Measurements from ENCODE around the gene WDR11.

WDR11 gene

DNA sequence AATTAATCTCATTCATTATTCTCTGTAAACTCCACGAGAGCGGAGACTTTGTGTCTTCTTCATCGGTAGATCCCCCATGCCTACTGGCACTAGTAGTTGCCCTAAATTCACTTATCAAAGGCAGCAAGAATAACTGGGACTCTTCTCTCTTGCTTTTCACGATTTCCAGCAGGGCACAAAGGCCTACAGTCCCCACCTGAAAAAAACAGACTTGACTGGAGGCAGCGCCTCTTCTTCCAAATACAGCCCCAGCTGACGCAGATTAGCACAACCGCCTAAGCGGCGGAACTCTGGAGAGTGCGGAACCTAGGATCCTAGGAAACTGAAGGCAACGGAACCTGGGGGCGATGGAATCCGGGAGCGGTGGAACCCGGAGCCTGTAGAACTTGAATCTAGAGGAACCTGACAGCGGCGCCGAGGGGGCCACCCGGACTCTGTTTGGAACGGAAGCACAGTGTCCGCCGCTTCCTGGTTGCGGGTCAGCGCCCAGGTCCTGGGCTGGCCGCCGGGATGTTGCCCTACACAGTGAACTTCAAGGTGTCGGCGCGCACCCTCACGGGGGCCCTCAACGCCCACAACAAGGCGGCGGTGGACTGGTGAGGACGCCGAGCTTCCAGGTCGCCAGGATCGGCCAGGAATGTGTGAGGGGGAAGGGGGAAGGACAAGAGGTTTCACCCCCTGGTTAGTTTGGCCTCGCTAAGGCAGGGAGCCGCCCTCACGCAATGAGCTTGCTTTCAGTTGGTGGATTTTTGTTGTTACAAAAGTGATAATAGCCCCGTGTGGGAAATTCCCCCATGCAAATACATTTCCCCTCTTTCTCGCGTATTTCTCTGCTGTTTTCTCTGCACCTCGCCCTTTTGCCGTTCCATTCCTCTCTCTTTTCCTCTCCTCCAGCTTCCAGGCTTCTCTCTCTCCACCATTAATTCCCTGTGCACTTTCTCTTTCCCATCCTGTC is at the start of gene WDR11:
WDR11 (plus strand) TSS at position 452 of the 955 bp plus-strand sequence; CDS start at position 511, 59 bp downstream.
- peak within 1 kb of the TSS; percentile 81 to 88 for H3K9ac ChIP-seq (ENCODE audit: low read depth in 1 of 2, low read length in 2 of 2)
- peaks cover 8 to 9% of the 10 kb centered on the region in 2 donors for H3K4me1 ChIP-seq (ENCODE audit: control insufficient read depth in 2 of 2, insufficient read depth in 2 of 2, low read length in 2 of 2)
- peak within 1 kb of the TSS; percentile 74 to 88 for H3K27ac ChIP-seq (ENCODE audit: low read depth in 2 of 2, low read length in 2 of 2)
- H3K9me3 ChIP-seq (ENCODE audit: control insufficient read depth in 2 of 2, low read length in 2 of 2), result no peaks in the 10 kb centered on the region
- H3K4me3 ChIP-seq (ENCODE audit: low read length in 2 of 2), result peak within 1 kb of the TSS; percentile 80 to 99
- no peaks in the 10 kb centered on the region for H3K27me3 ChIP-seq (ENCODE audit: control insufficient read depth in 2 of 2, insufficient read depth in 2 of 2, low read length in 2 of 2)
- peaks cover 0 to 2% of the 10 kb centered on the region in 2 donors for H3K36me3 ChIP-seq (ENCODE audit: control insufficient read depth in 2 of 2, insufficient read depth in 2 of 2, low read length in 2 of 2)

- Histone ChIP-seq H3K27me3 (ENCODE audit: control insufficient read depth in 2 of 2, insufficient read depth in 2 of 2, low read length in 2 of 2) (no peaks in the 10 kb centered on the region), H3K9ac (ENCODE audit: low read depth in 1 of 2, low read length in 2 of 2) (no peak overlapping the region), H3K4me3 (ENCODE audit: low read length in 2 of 2) (no peak overlapping the region), H3K27ac (ENCODE audit: low read depth in 2 of 2, low read length in 2 of 2) (no peak overlapping the region), H3K4me1 (ENCODE audit: control insufficient read depth in 2 of 2, insufficient read depth in 2 of 2, low read length in 2 of 2) (no peaks in the 10 kb centered on the region), H3K9me3 (ENCODE audit: control insufficient read depth in 2 of 2, low read length in 2 of 2) (no peaks in the 10 kb centered on the region), H3K36me3 (ENCODE audit: control insufficient read depth in 2 of 2, insufficient read depth in 2 of 2, low read length in 2 of 2) (no peaks in the 10 kb centered on the region)
These were observed 48.2 kb upstream of the WDR11 start for GRCh38 chr10:120802935-120803334.

- no peak overlapping the region for H3K9ac ChIP-seq (ENCODE audit: low read depth in 1 of 2, low read length in 2 of 2)
- H3K27me3 ChIP-seq (ENCODE audit: control insufficient read depth in 2 of 2, insufficient read depth in 2 of 2, low read length in 2 of 2), result no peaks in the 10 kb centered on the region
- H3K4me3 ChIP-seq (ENCODE audit: low read length in 2 of 2), result no peak overlapping the region
- H3K27ac ChIP-seq (ENCODE audit: low read depth in 2 of 2, low read length in 2 of 2), result no peak overlapping the region
- H3K9me3 ChIP-seq (ENCODE audit: control insufficient read depth in 2 of 2, low read length in 2 of 2), result no peaks in the 10 kb centered on the region
- H3K4me1 ChIP-seq (ENCODE audit: control insufficient read depth in 2 of 2, insufficient read depth in 2 of 2, low read length in 2 of 2), result no peaks in the 10 kb centered on the region
- H3K36me3 ChIP-seq (ENCODE audit: control insufficient read depth in 2 of 2, insufficient read depth in 2 of 2, low read length in 2 of 2), result no peaks in the 10 kb centered on the region
These were observed 47.2 kb upstream of the WDR11 start for GRCh38 chr10:120803972-120804371.

GRCh38 chr10:120805014-120805812 is 45.9 kb upstream of the WDR11 start:
- Histone ChIP-seq H3K27me3 (ENCODE audit: control insufficient read depth in 2 of 2, insufficient read depth in 2 of 2, low read length in 2 of 2) (no peaks in the 10 kb centered on the region), H3K9ac (ENCODE audit: low read depth in 1 of 2, low read length in 2 of 2) (no peak overlapping the region), H3K27ac (ENCODE audit: low read depth in 2 of 2, low read length in 2 of 2) (no peak overlapping the region), H3K36me3 (ENCODE audit: control insufficient read depth in 2 of 2, insufficient read depth in 2 of 2, low read length in 2 of 2) (no peaks in the 10 kb centered on the region), H3K4me1 (ENCODE audit: control insufficient read depth in 2 of 2, insufficient read depth in 2 of 2, low read length in 2 of 2) (no peaks in the 10 kb centered on the region), H3K9me3 (ENCODE audit: control insufficient read depth in 2 of 2, low read length in 2 of 2) (no peaks in the 10 kb centered on the region), H3K4me3 (ENCODE audit: low read length in 2 of 2) (no peak overlapping the region)

GRCh38 chr10:120806081-120806480 is 45.1 kb upstream of the WDR11 start:
- no peaks in the 10 kb centered on the region for H3K9me3 ChIP-seq (ENCODE audit: control insufficient read depth in 2 of 2, low read length in 2 of 2)
- no peak overlapping the region for H3K4me3 ChIP-seq (ENCODE audit: low read length in 2 of 2)
- H3K27me3 ChIP-seq (ENCODE audit: control insufficient read depth in 2 of 2, insufficient read depth in 2 of 2, low read length in 2 of 2), result no peaks in the 10 kb centered on the region
- H3K36me3 ChIP-seq (ENCODE audit: control insufficient read depth in 2 of 2, insufficient read depth in 2 of 2, low read length in 2 of 2), result no peaks in the 10 kb centered on the region
- no peak overlapping the region for H3K27ac ChIP-seq (ENCODE audit: low read depth in 2 of 2, low read length in 2 of 2)
- no peak overlapping the region for H3K9ac ChIP-seq (ENCODE audit: low read depth in 1 of 2, low read length in 2 of 2)
- no peaks in the 10 kb centered on the region for H3K4me1 ChIP-seq (ENCODE audit: control insufficient read depth in 2 of 2, insufficient read depth in 2 of 2, low read length in 2 of 2)

DNA sequence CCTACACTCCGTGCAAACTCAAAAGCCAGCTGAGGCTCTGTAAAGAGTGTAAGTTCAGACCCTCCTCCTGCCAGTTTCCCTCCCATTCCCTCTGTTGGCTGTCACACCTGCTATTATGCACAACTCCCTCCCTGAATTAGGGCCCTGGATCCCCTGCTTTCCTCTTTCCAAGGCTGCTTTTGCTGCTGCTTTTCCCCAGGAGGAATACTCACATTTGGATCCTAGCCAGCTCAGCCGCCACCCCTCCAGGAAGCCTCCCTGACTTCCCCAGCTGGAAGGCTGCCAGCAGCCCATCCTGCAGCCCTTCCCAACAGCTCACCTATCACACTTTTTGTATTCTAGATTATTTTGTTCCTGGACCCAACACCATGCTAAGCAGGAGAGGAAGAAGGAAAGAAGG is 40.9 kb upstream of the WDR11 start:
- H3K27me3 ChIP-seq (ENCODE audit: control insufficient read depth in 2 of 2, insufficient read depth in 2 of 2, low read length in 2 of 2), result peaks cover 2 to 3% of the 10 kb centered on the region in 2 donors
- no peak overlapping the region for H3K9ac ChIP-seq (ENCODE audit: low read depth in 1 of 2, low read length in 2 of 2)
- no peak overlapping the region for H3K27ac ChIP-seq (ENCODE audit: low read depth in 2 of 2, low read length in 2 of 2)
- H3K36me3 ChIP-seq (ENCODE audit: control insufficient read depth in 2 of 2, insufficient read depth in 2 of 2, low read length in 2 of 2), result no peaks in the 10 kb centered on the region
- no peaks in the 10 kb centered on the region for H3K9me3 ChIP-seq (ENCODE audit: control insufficient read depth in 2 of 2, low read length in 2 of 2)
- H3K4me1 ChIP-seq (ENCODE audit: control insufficient read depth in 2 of 2, insufficient read depth in 2 of 2, low read length in 2 of 2), result no peaks in the 10 kb centered on the region
- no peak overlapping the region for H3K4me3 ChIP-seq (ENCODE audit: low read length in 2 of 2)

- Histone ChIP-seq H3K27me3 (ENCODE audit: control insufficient read depth in 2 of 2, insufficient read depth in 2 of 2, low read length in 2 of 2) (peaks cover 2 to 3% of the 10 kb centered on the region in 2 donors), H3K4me1 (ENCODE audit: control insufficient read depth in 2 of 2, insufficient read depth in 2 of 2, low read length in 2 of 2) (no peaks in the 10 kb centered on the region), H3K36me3 (ENCODE audit: control insufficient read depth in 2 of 2, insufficient read depth in 2 of 2, low read length in 2 of 2) (no peaks in the 10 kb centered on the region), H3K4me3 (ENCODE audit: low read length in 2 of 2) (no peak overlapping the region), H3K9ac (ENCODE audit: low read depth in 1 of 2, low read length in 2 of 2) (no peak overlapping the region), H3K27ac (ENCODE audit: low read depth in 2 of 2, low read length in 2 of 2) (no peak overlapping the region), H3K9me3 (ENCODE audit: control insufficient read depth in 2 of 2, low read length in 2 of 2) (no peaks in the 10 kb centered on the region)
These were observed 38.1 kb upstream of the WDR11 start for GRCh38 chr10:120813085-120813484.

- Histone ChIP-seq H3K9me3 (ENCODE audit: control insufficient read depth in 2 of 2, low read length in 2 of 2) (no peaks in the 10 kb centered on the region), H3K4me3 (ENCODE audit: low read length in 2 of 2) (no peak overlapping the region), H3K27me3 (ENCODE audit: control insufficient read depth in 2 of 2, insufficient read depth in 2 of 2, low read length in 2 of 2) (peaks cover 2 to 3% of the 10 kb centered on the region in 2 donors), H3K9ac (ENCODE audit: low read depth in 1 of 2, low read length in 2 of 2) (no peak overlapping the region), H3K36me3 (ENCODE audit: control insufficient read depth in 2 of 2, insufficient read depth in 2 of 2, low read length in 2 of 2) (no peaks in the 10 kb centered on the region), H3K27ac (ENCODE audit: low read depth in 2 of 2, low read length in 2 of 2) (no peak overlapping the region), H3K4me1 (ENCODE audit: control insufficient read depth in 2 of 2, insufficient read depth in 2 of 2, low read length in 2 of 2) (no peaks in the 10 kb centered on the region)
These were observed 32.9 kb upstream of the WDR11 start for GRCh38 chr10:120818301-120818700.

GRCh38 chr10:120819366-120819765 is 31.8 kb upstream of the WDR11 start:
- Histone ChIP-seq H3K4me3 (ENCODE audit: low read length in 2 of 2) (no peak overlapping the region), H3K9me3 (ENCODE audit: control insufficient read depth in 2 of 2, low read length in 2 of 2) (no peaks in the 10 kb centered on the region), H3K36me3 (ENCODE audit: control insufficient read depth in 2 of 2, insufficient read depth in 2 of 2, low read length in 2 of 2) (no peaks in the 10 kb centered on the region), H3K4me1 (ENCODE audit: control insufficient read depth in 2 of 2, insufficient read depth in 2 of 2, low read length in 2 of 2) (no peaks in the 10 kb centered on the region), H3K27me3 (ENCODE audit: control insufficient read depth in 2 of 2, insufficient read depth in 2 of 2, low read length in 2 of 2) (peaks cover 2 to 3% of the 10 kb centered on the region in 2 donors), H3K9ac (ENCODE audit: low read depth in 1 of 2, low read length in 2 of 2) (no peak overlapping the region), H3K27ac (ENCODE audit: low read depth in 2 of 2, low read length in 2 of 2) (no peak overlapping the region)

GRCh38 chr10:120823266-120823665 is 27.9 kb upstream of the WDR11 start:
- Histone ChIP-seq H3K9ac (ENCODE audit: low read depth in 1 of 2, low read length in 2 of 2) (no peak overlapping the region), H3K36me3 (ENCODE audit: control insufficient read depth in 2 of 2, insufficient read depth in 2 of 2, low read length in 2 of 2) (no peaks in the 10 kb centered on the region), H3K4me3 (ENCODE audit: low read length in 2 of 2) (no peak overlapping the region), H3K27me3 (ENCODE audit: control insufficient read depth in 2 of 2, insufficient read depth in 2 of 2, low read length in 2 of 2) (no peaks in the 10 kb centered on the region), H3K4me1 (ENCODE audit: control insufficient read depth in 2 of 2, insufficient read depth in 2 of 2, low read length in 2 of 2) (no peaks in the 10 kb centered on the region), H3K9me3 (ENCODE audit: control insufficient read depth in 2 of 2, low read length in 2 of 2) (no peaks in the 10 kb centered on the region), H3K27ac (ENCODE audit: low read depth in 2 of 2, low read length in 2 of 2) (no peak overlapping the region)
